IMR-90 (cell line): ENCODE data around the gene WNT9B. TPM values are rescaled to one million over a fixed set of nuclear protein-coding genes. Genes with fewer than 3 reads are reported as not detected.

Experiments
- ATAC-seq: fragments of 200-7000 bp; cut with Tn5 transposase; 2 replicates; pipeline ENCODE4 v1.9.1; 2020; ENCODE audit warnings: low read depth, mild to moderate bottlenecking, moderate library complexity
- BruUV-seq: library from RNA; stranded (reverse); fragments of 400-500 nt; replicated peaks from 2 replicates; lab custom pipeline; 2021; lab: Mats Ljungman, UMichigan
- CTCF ChIA-PET: fragments of 300-600 bp; formaldehyde crosslinking; extraction: SDS; loops from one replicate; lab custom pipeline; 2021; ENCODE audit warnings: antibody characterized with exemption; lab: Yijun Ruan, JAX
- POLR2A ChIA-PET: fragments of 300-600 bp; sonication (Branson Sonifier 250); formaldehyde crosslinking; loops from one replicate; lab custom pipeline; 2022; ENCODE audit warnings: antibody characterized with exemption; ENCODE audit not compliant: unreplicated experiment; lab: Charles Lee
- DNase-seq: peaks from one replicate; pipeline ENCODE4 v3.0.0; 2013
- H2AFZ ChIP-seq: replicated peaks from 2 replicates; pipeline ENCODE3; 2013; ENCODE audit warnings: low read length, mild to moderate bottlenecking; ENCODE audit not compliant: poor library complexity
- H2AK5ac ChIP-seq: 2 replicates; pipeline ENCODE4 v1.6.1; 2013; ENCODE audit warnings: low read depth, low read length, inconsistent platforms
- H2AK9ac ChIP-seq: replicated peaks from 2 replicates; pipeline ENCODE3; 2013; ENCODE audit warnings: mild to moderate bottlenecking, low read depth, low read length, moderate library complexity; ENCODE audit not compliant: poor library complexity
- H2BK120ac ChIP-seq: 2 replicates; pipeline ENCODE4 v1.6.1; 2013; ENCODE audit warnings: low read depth, low read length, inconsistent platforms
- H2BK15ac ChIP-seq: 3 replicates; pipeline ENCODE4 v1.6.1; 2013; ENCODE audit warnings: low read depth, low read length, inconsistent platforms
- H2BK20ac ChIP-seq: 2 replicates; pipeline ENCODE4 v1.6.1; 2013; ENCODE audit warnings: low read depth, mild to moderate bottlenecking, inconsistent platforms, low read length, moderate library complexity
- H2BK5ac ChIP-seq: 2 replicates; pipeline ENCODE4 v1.6.1; 2013; ENCODE audit warnings: mild to moderate bottlenecking, low read depth, low read length, inconsistent platforms; ENCODE audit not compliant: poor library complexity, severe bottlenecking
- H3K14ac ChIP-seq: replicated peaks from 2 replicates; pipeline ENCODE4 v1.6.1; 2013; ENCODE audit warnings: low read depth, low read length, inconsistent platforms
- H3K18ac ChIP-seq: 2 replicates; pipeline ENCODE4 v1.6.1; 2013; ENCODE audit warnings: low read depth, low read length, control low read depth
- H3K23ac ChIP-seq: 2 replicates; pipeline ENCODE4 v1.6.1; 2013; ENCODE audit warnings: low read depth, low read length, inconsistent platforms
- H3K27ac ChIP-seq: 2 replicates; pipeline ENCODE4 v1.5.1; 2013; ENCODE audit warnings: mild to moderate bottlenecking, control low read depth, low read length; ENCODE audit not compliant: insufficient read depth
- H3K27me3 ChIP-seq: 2 replicates; pipeline ENCODE4 v1.6.1; 2013; ENCODE audit warnings: low read length; ENCODE audit not compliant: control insufficient read depth, insufficient read depth
- H3K36me3 ChIP-seq: 2 replicates; pipeline ENCODE4 v1.6.1; 2013; ENCODE audit warnings: low read length, mixed read lengths; ENCODE audit not compliant: control insufficient read depth, insufficient read depth
- H3K4ac ChIP-seq: 2 replicates; pipeline ENCODE4 v1.6.1; 2013; ENCODE audit warnings: low read depth, low read length, inconsistent platforms
- H3K4me1 ChIP-seq: 2 replicates; pipeline ENCODE4 v1.6.1; 2013; ENCODE audit warnings: low read length, mixed read lengths; ENCODE audit not compliant: control insufficient read depth, insufficient read depth
- H3K4me2 ChIP-seq: 2 replicates; pipeline ENCODE4 v1.6.1; 2013; ENCODE audit warnings: low read depth, mild to moderate bottlenecking, control low read depth, low read length, moderate library complexity
- H3K4me3 ChIP-seq: 2 replicates; pipeline ENCODE4 v1.5.1; 2013; ENCODE audit warnings: low read depth, mild to moderate bottlenecking, control low read depth, low read length, moderate library complexity; ENCODE audit not compliant: insufficient read depth
- H3K56ac ChIP-seq: 2 replicates; pipeline ENCODE4 v1.6.1; 2013; ENCODE audit warnings: low read length, inconsistent platforms; ENCODE audit not compliant: insufficient read depth; ENCODE audit errors: extremely low read depth
- H3K79me1 ChIP-seq, 2 experiments: 2 replicates each; pipeline ENCODE4 v1.6.1; 2013; ENCODE audit warnings: low read length in 2 of 2, inconsistent platforms in 1 of 2, low read depth in 1 of 2
- H3K9ac ChIP-seq: 2 replicates; pipeline ENCODE4 v1.6.1; 2013; ENCODE audit warnings: low read depth, low read length, control low read depth
- H3K9me1 ChIP-seq: 2 replicates; pipeline ENCODE4 v1.6.1; 2013; ENCODE audit warnings: low read length, inconsistent platforms; ENCODE audit not compliant: insufficient read depth
- H3K9me3 ChIP-seq: 2 replicates; pipeline ENCODE4 v1.6.1; 2013; ENCODE audit warnings: low read length; ENCODE audit not compliant: control insufficient read depth, insufficient read depth
- H4K20me1 ChIP-seq: 2 replicates; pipeline ENCODE4 v1.6.1; 2013; ENCODE audit warnings: low read length, inconsistent platforms; ENCODE audit not compliant: insufficient read depth
- H4K5ac ChIP-seq: 2 replicates; pipeline ENCODE4 v1.6.1; 2013; ENCODE audit warnings: mild to moderate bottlenecking, low read depth, low read length, control low read depth
- H4K8ac ChIP-seq, 2 experiments: 2 replicates each; pipeline ENCODE4 v1.6.1; 2013; ENCODE audit warnings: low read depth in 2 of 2, low read length in 2 of 2, control low read depth in 1 of 2, inconsistent platforms in 1 of 2
- H4K91ac ChIP-seq: 2 replicates; pipeline ENCODE4 v1.6.1; 2013; ENCODE audit warnings: low read depth, low read length, inconsistent platforms; ENCODE audit not compliant: insufficient read depth
- ELK1 ChIP-seq: fragments of 150-350 bp; IDR thresholded peaks from 2 replicates; pipeline ENCODE4 v1.6.1; 2016; ENCODE audit warnings: low read depth, mild to moderate bottlenecking, low read length, moderate library complexity, borderline replicate concordance
- RCOR1 ChIP-seq: IDR thresholded peaks from 2 replicates; pipeline ENCODE4 v1.6.1; 2012; ENCODE audit warnings: mild to moderate bottlenecking, low read length, improper control_type of control experiment; ENCODE audit not compliant: insufficient replicate concordance
- WGBS, 2 experiments: methylation state at CpG; one replicate each; pipeline versions ENCODE4 v1.1.5 to v1.1.7; 2013; ENCODE audit warnings: missing lambda C conversion rate in 2 of 2; ENCODE audit not compliant: insufficient read length in 1 of 2; ENCODE audit errors: extremely low coverage in 2 of 2; 5-methylcytosine and 5-hydroxymethylcytosine counted together
- dilution Hi-C: fragments of 300-500 bp; cut with HindIII; formaldehyde crosslinking; loops from one replicate; pipeline ENCODE4 v1.14.3; 2018; ENCODE audit warnings: low sequenced_read_pairs; ENCODE audit not compliant: unreplicated experiment
- in situ Hi-C: fragments of 300-500 bp; cut with MboI; formaldehyde crosslinking; loops from 3 replicates; pipeline ENCODE4 v1.14.3; 2019; ENCODE audit warnings: low sequenced_read_pairs, inconsistent platforms, mixed read lengths
- intact Hi-C: fragments of 100-400 bp; cut with micrococcal nuclease; formaldehyde crosslinking; loops from 2 replicates; pipeline ENCODE4 v1.10.0; 2022
- polyA plus RNA-seq, 3 experiments: library from polyadenylated mRNA; depleted of rRNA; stranded (reverse); fragments of >200 nt; gene quantifications; 2 replicates each; pipeline ENCODE4 v1.2.3, GENCODE V29; 2012; ENCODE audit warnings: low replicate concordance in 1 of 3
- total RNA-seq: library from RNA; depleted of rRNA; stranded (reverse); fragments of >200 nt; gene quantifications from 2 replicates; pipeline ENCODE4 v1.2.3, GENCODE V29; 2012

WNT9B gene
- total and polyA plus RNA-seq, 2 of the 4 experiments (the other 2 are of a cell fraction) = not detected

GRCh38 chr17:46908068-46908737 lies 56.8 kb downstream of the WNT9B start:
- dilution Hi-C loops (no loop called here), in situ Hi-C loops (no loop called here), intact Hi-C loops (no loop called here)
- Histone ChIP-seq H3K18ac (no peak overlapping the region), H3K79me1 (no peaks in the 10 kb centered on the region), H2BK5ac (no peak overlapping the region), H2BK15ac (no peak overlapping the region), H3K4ac (no peak overlapping the region), H3K27ac (no peak overlapping the region), H3K36me3 (no peaks in the 10 kb centered on the region), H2BK20ac (no peak overlapping the region), H4K5ac (no peak overlapping the region), H3K56ac (no peak overlapping the region), H3K23ac (no peak overlapping the region), H2AK9ac (no peak overlapping the region), H4K91ac (no peak overlapping the region), H3K14ac (no peak overlapping the region), H2AK5ac (no peak overlapping the region), H2AFZ (no peak overlapping the region), H3K4me3 (no peak overlapping the region), H2BK120ac (no peak overlapping the region), H3K27me3 (peaks cover 60% of the 10 kb centered on the region), H4K20me1 (no peaks in the 10 kb centered on the region), H3K9me1 (no peaks in the 10 kb centered on the region), H3K4me2 (no peak overlapping the region), H4K8ac (no peak overlapping the region), H3K9ac (no peak overlapping the region), H3K9me3 (no peaks in the 10 kb centered on the region), H3K4me1 (no peaks in the 10 kb centered on the region)
- WGBS, 2 experiments = 24% methylated on average over 3 of the region's 14 CpGs; no CpG with 5 or more reads in 1 of the 2 experiments
- BruUV-seq = no TSS peak
- DNase-seq = no peak
- ChIA-PET CTCF (no interaction called here), POLR2A (no interaction called here)
- TF ChIP-seq ELK1 (no peak), RCOR1 (no peak)
- ATAC-seq = no peak
